ENCODE results near the gene TADA2B. TPM values are rescaled to one million over a fixed set of nuclear protein-coding genes. Genes with fewer than 3 reads are reported as not detected.
"Not testable (repeated sequence)": the region's sequence is repeated elsewhere in the genome, so short reads cannot be mapped to it uniquely, and the experiment has no call there.

TADA2B gene
- total and polyA plus RNA-seq, 2 of the 4 experiments (the other 2 are of a cell fraction) = 6.1 to 8.6 TPM

GRCh38 chr4:7084564-7084961, 41.4 kb downstream of the TADA2B start:
- H3K4me3 ChIP-seq (ENCODE audit: insufficient read depth, low read depth, low read length); H3K14ac ChIP-seq (replicated peaks; ENCODE audit: low read depth, low read length); H2BK5ac ChIP-seq (ENCODE audit: low read depth, low read length, poor library complexity, severe bottlenecking); H3K23ac ChIP-seq (ENCODE audit: low read depth, low read length); H4K5ac ChIP-seq (ENCODE audit: low read depth, low read length); DNase-seq; H2AK5ac ChIP-seq (ENCODE audit: low read depth, low read length); H3K27ac ChIP-seq (ENCODE audit: insufficient read depth, low read length); POLR2A ChIA-PET (ENCODE audit: unreplicated experiment); H3K18ac ChIP-seq (ENCODE audit: low read depth, low read length); H4K8ac ChIP-seq (ENCODE audit: low read depth in 2 of 2, low read length in 2 of 2); H3K4ac ChIP-seq (ENCODE audit: low read depth, low read length); H2AK9ac ChIP-seq (replicated peaks; ENCODE audit: low read depth, low read length, poor library complexity); H2BK20ac ChIP-seq (ENCODE audit: low read depth, low read length); H3K9me1 ChIP-seq (ENCODE audit: insufficient read depth, low read length); H3K79me1 ChIP-seq (ENCODE audit: low read depth in 1 of 2, low read length in 2 of 2); H3K9ac ChIP-seq (ENCODE audit: low read depth, low read length); H2BK120ac ChIP-seq (ENCODE audit: low read depth, low read length); H3K9me3 ChIP-seq (ENCODE audit: control insufficient read depth, insufficient read depth, low read length); H3K36me3 ChIP-seq (ENCODE audit: control insufficient read depth, insufficient read depth, low read length); H3K56ac ChIP-seq (ENCODE audit: extremely low read depth, insufficient read depth, low read length); in situ Hi-C loops (cut with MboI; ENCODE audit: low sequenced_read_pairs); H4K91ac ChIP-seq (ENCODE audit: insufficient read depth, low read depth, low read length); BruUV-seq (replicated peaks); H2BK15ac ChIP-seq (ENCODE audit: low read depth, low read length); dilution Hi-C loops (cut with HindIII; ENCODE audit: low sequenced_read_pairs, unreplicated experiment); H4K20me1 ChIP-seq (ENCODE audit: insufficient read depth, low read length); H3K4me1 ChIP-seq (ENCODE audit: control insufficient read depth, insufficient read depth, low read length): not testable (repeated sequence)
- H3K4me2 ChIP-seq (ENCODE audit: low read depth, low read length) = 0 out of 2 replicates have a peak overlapping the region, but pooled peaks have one; percentile 52
- peak; percentile 35 for ATAC-seq (ENCODE audit: low read depth)
- H3K27me3 ChIP-seq (ENCODE audit: control insufficient read depth, insufficient read depth, low read length) = peaks cover 31% of the 10 kb centered on the region
- peak overlapping the region; percentile 13 for H2AFZ ChIP-seq (replicated peaks; ENCODE audit: low read length, poor library complexity)
- intact Hi-C loops (cut with micrococcal nuclease) = loop anchor here (5.0 kb wide), 1 partner anchor 752 kb away; no protein-coding TSS in a partner anchor
- CTCF ChIA-PET = interaction anchor here (0.7 kb wide), 1 partner anchor 41 kb away, joined by 3 read pairs; the partner anchor contains the start of gene TADA2B
- no CpG with 5 or more reads among the region's 9 CpGs for WGBS, 2 experiments (ENCODE audit: extremely low coverage in 2 of 2, insufficient read length in 1 of 2)

Measured in IMR-90 (cell line).